Measurements from ENCODE around the gene SLC22A12.
"Not testable (repeated sequence)": the region's sequence is repeated elsewhere in the genome, so short reads cannot be mapped to it uniquely, and the experiment has no call there.

The SLC22A12 gene

GRCh38 chr11:64560941-64561340 is 30.1 kb upstream of the SLC22A12 start:
- H3K27me3 ChIP-seq (replicated peaks; ENCODE audit: insufficient read depth, low read length) = peaks cover 97% of the 10 kb centered on the region
- no peaks in the 10 kb centered on the region for H3K36me3 ChIP-seq (replicated peaks; ENCODE audit: insufficient read depth, low read length)
- H3K9ac ChIP-seq (ENCODE audit: low read length) = no peak overlapping the region
- H4K20me1 ChIP-seq (ENCODE audit: insufficient read depth, low read length) = no peaks in the 10 kb centered on the region
- H2AFZ ChIP-seq (ENCODE audit: low read length) = no peak overlapping the region
- no peak overlapping the region for H3K27ac ChIP-seq (ENCODE audit: low read length)
- no peaks in the 10 kb centered on the region for H3F3A ChIP-seq (ENCODE audit: insufficient read depth, low read length)
- no peaks in the 10 kb centered on the region for H3K9me2 ChIP-seq (replicated peaks; ENCODE audit: insufficient read depth, low read length)
- TF ChIP-seq, protein P1, sequence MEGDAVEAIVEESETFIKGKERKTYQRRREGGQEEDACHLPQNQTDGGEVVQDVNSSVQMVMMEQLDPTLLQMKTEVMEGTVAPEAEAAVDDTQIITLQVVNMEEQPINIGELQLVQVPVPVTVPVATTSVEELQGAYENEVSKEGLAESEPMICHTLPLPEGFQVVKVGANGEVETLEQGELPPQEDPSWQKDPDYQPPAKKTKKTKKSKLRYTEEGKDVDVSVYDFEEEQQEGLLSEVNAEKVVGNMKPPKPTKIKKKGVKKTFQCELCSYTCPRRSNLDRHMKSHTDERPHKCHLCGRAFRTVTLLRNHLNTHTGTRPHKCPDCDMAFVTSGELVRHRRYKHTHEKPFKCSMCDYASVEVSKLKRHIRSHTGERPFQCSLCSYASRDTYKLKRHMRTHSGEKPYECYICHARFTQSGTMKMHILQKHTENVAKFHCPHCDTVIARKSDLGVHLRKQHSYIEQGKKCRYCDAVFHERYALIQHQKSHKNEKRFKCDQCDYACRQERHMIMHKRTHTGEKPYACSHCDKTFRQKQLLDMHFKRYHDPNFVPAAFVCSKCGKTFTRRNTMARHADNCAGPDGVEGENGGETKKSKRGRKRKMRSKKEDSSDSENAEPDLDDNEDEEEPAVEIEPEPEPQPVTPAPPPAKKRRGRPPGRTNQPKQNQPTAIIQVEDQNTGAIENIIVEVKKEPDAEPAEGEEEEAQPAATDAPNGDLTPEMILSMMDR (IDR thresholded peaks at IDR 0.05; ENCODE audit: low read length) = no peak
- TF ChIP-seq EZH2phosphoT487 (IDR thresholded peaks at IDR 0.05; ENCODE audit: low read length) (no peak), EZH2 (optimal IDR thresholded peaks at IDR 0.05; ENCODE audit: low read depth, low read length) (no peak)
- no peaks in the 10 kb centered on the region for H3K9me3 ChIP-seq (replicated peaks; ENCODE audit: insufficient read depth, low read length)
- no peak overlapping the region for H3K4me3 ChIP-seq (ENCODE audit: low read length)
- H3K4me2 ChIP-seq (ENCODE audit: low read depth, low read length) = no peak overlapping the region
- H3K79me2 ChIP-seq (ENCODE audit: low read length) = no peaks in the 10 kb centered on the region
- DNase-seq = no peak
- no peaks in the 10 kb centered on the region for H3K4me1 ChIP-seq (ENCODE audit: low read length)

- not testable (repeated sequence) for H3K27ac ChIP-seq (ENCODE audit: low read length); H3K4me1 ChIP-seq (ENCODE audit: low read length); H3K9ac ChIP-seq (ENCODE audit: low read length); H2AFZ ChIP-seq (ENCODE audit: low read length); H3F3A ChIP-seq (ENCODE audit: insufficient read depth, low read length); H3K4me3 ChIP-seq (ENCODE audit: low read length); H3K9me2 ChIP-seq (replicated peaks; ENCODE audit: insufficient read depth, low read length); H3K36me3 ChIP-seq (replicated peaks; ENCODE audit: insufficient read depth, low read length); H4K20me1 ChIP-seq (ENCODE audit: insufficient read depth, low read length); H3K79me2 ChIP-seq (ENCODE audit: low read length); DNase-seq; H3K9me3 ChIP-seq (replicated peaks; ENCODE audit: insufficient read depth, low read length); H3K4me2 ChIP-seq (ENCODE audit: low read depth, low read length)
- peaks cover 95% of the 10 kb centered on the region for H3K27me3 ChIP-seq (replicated peaks; ENCODE audit: insufficient read depth, low read length)
Observed at GRCh38 chr11:64561429-64561828, 29.6 kb upstream of the SLC22A12 start.

DNA sequence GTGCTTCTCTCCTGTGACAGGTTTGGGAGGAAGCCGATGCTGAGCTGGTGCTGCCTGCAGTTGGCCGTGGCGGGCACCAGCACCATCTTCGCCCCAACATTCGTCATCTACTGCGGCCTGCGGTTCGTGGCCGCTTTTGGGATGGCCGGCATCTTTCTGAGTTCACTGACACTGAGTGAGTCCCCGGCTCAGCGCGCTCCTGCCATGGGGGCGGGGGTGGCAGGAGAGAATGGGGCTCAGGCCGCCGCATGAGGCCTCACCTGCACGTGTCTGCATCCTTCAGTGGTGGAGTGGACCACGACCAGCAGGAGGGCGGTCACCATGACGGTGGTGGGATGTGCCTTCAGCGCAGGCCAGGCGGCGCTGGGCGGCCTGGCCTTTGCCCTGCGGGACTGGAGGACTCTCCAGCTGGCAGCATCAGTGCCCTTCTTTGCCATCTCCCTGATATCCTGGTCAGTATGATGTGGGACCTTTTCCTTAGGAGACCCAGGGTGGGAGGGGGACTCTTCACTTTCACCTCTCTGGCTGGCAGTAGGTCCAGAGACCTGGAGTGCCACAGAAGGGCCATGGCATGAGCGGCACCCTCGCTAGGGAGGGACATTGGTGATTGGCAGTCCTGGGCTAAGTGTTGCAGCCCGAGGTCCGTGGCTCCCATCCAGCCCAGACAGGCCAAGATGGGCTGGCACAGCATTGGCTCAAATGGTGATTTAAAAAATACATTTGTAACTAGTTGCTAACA is 28.9 kb upstream of the SLC22A12 start:
- no peaks in the 10 kb centered on the region for H3K9me2 ChIP-seq (replicated peaks; ENCODE audit: insufficient read depth, low read length)
- no peak overlapping the region for H3K27ac ChIP-seq (ENCODE audit: low read length)
- H3K9me3 ChIP-seq (replicated peaks; ENCODE audit: insufficient read depth, low read length) = no peaks in the 10 kb centered on the region
- H3K27me3 ChIP-seq (replicated peaks; ENCODE audit: insufficient read depth, low read length) = peaks cover 93% of the 10 kb centered on the region
- no peak overlapping the region for H2AFZ ChIP-seq (ENCODE audit: low read length)
- H3K4me3 ChIP-seq (ENCODE audit: low read length) = no peak overlapping the region
- no peaks in the 10 kb centered on the region for H3K79me2 ChIP-seq (ENCODE audit: low read length)
- H3K9ac ChIP-seq (ENCODE audit: low read length) = no peak overlapping the region
- no peak for DNase-seq
- no peaks in the 10 kb centered on the region for H3F3A ChIP-seq (ENCODE audit: insufficient read depth, low read length)
- no peaks in the 10 kb centered on the region for H3K36me3 ChIP-seq (replicated peaks; ENCODE audit: insufficient read depth, low read length)
- no peak overlapping the region for H3K4me2 ChIP-seq (ENCODE audit: low read depth, low read length)
- TF ChIP-seq, protein P1 (IDR thresholded peaks at IDR 0.05; ENCODE audit: low read length) = no peak
- TF ChIP-seq EZH2phosphoT487 (IDR thresholded peaks at IDR 0.05; ENCODE audit: low read length) (no peak), EZH2 (optimal IDR thresholded peaks at IDR 0.05; ENCODE audit: low read depth, low read length) (no peak)
- H4K20me1 ChIP-seq (ENCODE audit: insufficient read depth, low read length) = no peaks in the 10 kb centered on the region
- H3K4me1 ChIP-seq (ENCODE audit: low read length) = no peaks in the 10 kb centered on the region

DNA sequence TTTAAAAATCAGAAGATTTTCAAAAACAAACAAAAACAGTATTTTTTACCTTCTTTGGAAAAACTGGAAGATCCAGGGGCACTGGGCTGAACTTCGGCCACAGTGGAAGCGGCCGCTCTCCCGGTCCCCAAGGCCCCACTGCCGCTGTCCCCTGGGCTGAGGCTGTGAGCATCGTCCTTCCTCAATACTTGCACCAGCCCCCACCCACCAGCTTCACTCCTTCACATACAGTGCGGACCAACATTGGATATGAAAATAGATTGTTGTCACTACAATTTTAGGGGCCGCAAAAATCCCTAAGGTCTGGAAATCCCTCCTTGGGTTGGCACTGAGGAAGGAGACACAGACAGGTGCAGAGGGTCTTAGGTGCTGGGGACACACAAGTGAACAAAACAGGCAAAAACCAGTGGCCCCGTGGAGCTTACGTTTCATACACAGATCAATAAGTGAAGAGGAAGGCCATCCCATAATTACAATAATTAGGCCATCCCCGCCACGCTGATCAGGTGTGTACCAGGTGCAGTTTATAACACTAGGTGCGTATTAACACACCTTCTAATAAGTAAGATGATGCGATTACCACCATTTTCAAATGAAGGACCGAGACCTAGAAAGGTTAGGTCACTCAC is 28.2 kb upstream of the SLC22A12 start:
- Histone ChIP-seq H4K20me1 (ENCODE audit: insufficient read depth, low read length) (no peaks in the 10 kb centered on the region), H3K9ac (ENCODE audit: low read length) (no peak overlapping the region), H3K36me3 (replicated peaks; ENCODE audit: insufficient read depth, low read length) (no peaks in the 10 kb centered on the region), H3K27ac (ENCODE audit: low read length) (no peak overlapping the region), H3K4me3 (ENCODE audit: low read length) (no peak overlapping the region), H3K4me2 (ENCODE audit: low read depth, low read length) (no peak overlapping the region), H3K4me1 (ENCODE audit: low read length) (no peaks in the 10 kb centered on the region), H3F3A (ENCODE audit: insufficient read depth, low read length) (no peaks in the 10 kb centered on the region), H3K79me2 (ENCODE audit: low read length) (no peaks in the 10 kb centered on the region), H3K9me3 (replicated peaks; ENCODE audit: insufficient read depth, low read length) (no peaks in the 10 kb centered on the region), H3K9me2 (replicated peaks; ENCODE audit: insufficient read depth, low read length) (no peaks in the 10 kb centered on the region), H3K27me3 (replicated peaks; ENCODE audit: insufficient read depth, low read length) (peaks cover 93% of the 10 kb centered on the region), H2AFZ (ENCODE audit: low read length) (no peak overlapping the region)
- TF ChIP-seq EZH2phosphoT487 (IDR thresholded peaks at IDR 0.05; ENCODE audit: low read length) = no peak
- TF ChIP-seq, protein P1 (IDR thresholded peaks at IDR 0.05; ENCODE audit: low read length) = no peak
- TF ChIP-seq EZH2 (optimal IDR thresholded peaks at IDR 0.05; ENCODE audit: low read depth, low read length) = no peak
- DNase-seq = no peak

Measured in MM.1S (cell line).